ENCODE data around the gene ARL6IP4.

The ARL6IP4 gene

DNA sequence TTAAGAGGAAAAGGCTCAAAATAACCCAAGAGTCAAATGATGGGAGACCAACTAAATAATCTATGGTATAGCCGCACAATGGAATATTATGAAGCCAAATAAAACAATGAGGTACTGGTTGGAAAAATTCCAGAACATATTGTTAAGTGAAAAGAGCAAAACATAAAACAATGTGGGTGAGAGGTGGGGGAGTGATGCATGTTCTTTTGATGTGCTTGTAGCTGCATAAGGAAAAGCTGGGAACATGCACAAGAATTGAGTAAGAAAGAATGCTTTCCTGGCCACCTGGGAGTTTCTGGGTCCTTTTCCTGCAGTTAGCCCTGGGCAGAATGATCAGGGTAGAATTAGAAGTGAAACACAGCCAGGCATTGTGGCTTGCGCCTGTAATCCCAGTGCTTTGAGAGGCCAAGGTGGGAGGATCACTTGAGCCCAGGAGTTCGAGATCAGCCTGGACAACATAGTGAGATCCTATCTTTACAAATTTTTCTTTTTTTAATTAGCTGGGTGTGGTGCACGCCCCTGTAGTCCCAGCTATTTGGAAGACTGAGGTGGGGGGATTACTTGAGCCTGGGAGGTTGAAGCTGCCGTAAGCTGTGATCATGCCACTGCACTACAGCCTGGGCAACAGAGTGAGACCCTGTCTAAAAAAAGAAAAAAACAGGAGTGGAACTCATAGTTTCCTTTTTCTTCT is 22.1 kb upstream of the ARL6IP4 start:
- Histone ChIP-seq H3K9me3 (ENCODE audit: control extremely low read depth in 1 of 5, control insufficient read depth in 4 of 5, insufficient read depth in 2 of 5, low read depth in 1 of 5, low read length in 4 of 5) (no peaks in the 10 kb centered on the region), H3K27me3 (replicated peaks in 2 of 5; ENCODE audit: control insufficient read depth in 4 of 5, insufficient read depth in 5 of 5, low read length in 4 of 5) (no peaks in the 10 kb centered on the region), H3K27ac (ENCODE audit: insufficient read depth in 1 of 2, low read depth in 1 of 2, low read length in 2 of 2, poor library complexity in 1 of 2, severe bottlenecking in 2 of 2) (no peak overlapping the region), H3K4me3 (ENCODE audit: control insufficient read depth in 1 of 7, extremely low read depth in 1 of 7, insufficient read depth in 4 of 7, low read depth in 2 of 7, low read length in 6 of 7) (no peak overlapping the region), H3K4me1 (ENCODE audit: control extremely low read depth in 1 of 4, control insufficient read depth in 4 of 4, insufficient read depth in 4 of 4, low read length in 3 of 4) (peaks cover 0 to 5% (median under 1%) of the 10 kb centered on the region in 4 experiments), H3K36me3 (ENCODE audit: control insufficient read depth in 4 of 4, insufficient read depth in 4 of 4, low read length in 3 of 4) (peaks cover 0 to 17% (median 4%) of the 10 kb centered on the region in 4 experiments)
- POLR2A ChIA-PET: no interaction called here
- WGBS (ENCODE audit: insufficient coverage): 96% methylated on average over 4 of the region's 5 CpGs
- CTCF ChIA-PET: interaction anchor here (1.1 to 18.2 kb wide), 2 partner anchors 11 to 94 kb away, joined by 4 to 421 read pairs; no protein-coding TSS in a partner anchor
- no peak for DNase-seq

DNA sequence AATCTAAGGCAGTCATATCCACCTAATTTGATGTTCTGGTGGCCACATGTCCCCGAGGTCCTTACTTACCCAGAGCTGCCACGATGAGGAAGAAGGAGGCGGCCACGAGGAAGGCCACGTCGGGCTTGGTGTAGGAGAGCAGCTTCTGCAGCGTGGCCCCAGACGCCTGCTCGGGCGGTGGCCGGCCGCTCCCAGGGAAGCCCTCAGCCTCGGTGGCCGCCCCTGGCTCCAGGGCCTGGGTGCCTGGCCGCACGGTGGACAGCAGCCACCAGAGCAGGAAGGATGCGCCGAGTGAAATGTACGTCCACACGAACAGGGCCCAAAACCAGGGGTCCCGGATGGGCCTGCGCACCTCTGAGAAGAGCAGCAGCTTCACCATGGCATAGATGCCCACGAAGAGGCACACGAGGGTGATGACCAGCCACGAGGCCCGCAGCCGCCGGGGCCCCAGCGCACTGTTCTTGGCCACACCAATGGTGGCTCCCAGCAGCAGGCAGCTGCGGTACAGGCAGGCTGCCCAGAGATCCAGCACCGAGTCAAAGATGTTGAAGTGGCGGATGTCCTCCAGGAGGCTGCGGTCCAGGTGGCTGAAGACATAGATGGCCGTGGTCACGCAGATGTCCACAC is 20.8 kb upstream of the ARL6IP4 start:
- no peak overlapping the region for H3K4me3 ChIP-seq (ENCODE audit: control insufficient read depth in 1 of 7, extremely low read depth in 1 of 7, insufficient read depth in 4 of 7, low read depth in 2 of 7, low read length in 6 of 7)
- H3K36me3 ChIP-seq (ENCODE audit: control insufficient read depth in 4 of 4, insufficient read depth in 4 of 4, low read length in 3 of 4): peaks cover 0 to 17% (median 4%) of the 10 kb centered on the region in 4 experiments
- DNase-seq: no peak
- H3K9me3 ChIP-seq (ENCODE audit: control extremely low read depth in 1 of 5, control insufficient read depth in 4 of 5, insufficient read depth in 2 of 5, low read depth in 1 of 5, low read length in 4 of 5): no peaks in the 10 kb centered on the region
- POLR2A ChIA-PET: no interaction called here
- WGBS (ENCODE audit: insufficient coverage): 97% methylated on average over 35 of the region's 35 CpGs
- H3K27ac ChIP-seq (ENCODE audit: insufficient read depth in 1 of 2, low read depth in 1 of 2, low read length in 2 of 2, poor library complexity in 1 of 2, severe bottlenecking in 2 of 2): no peak overlapping the region
- CTCF ChIA-PET: interaction anchor here (18.2 kb wide), 1 partner anchor 95 kb away, joined by 421 read pairs; no protein-coding TSS in a partner anchor
- peaks cover 0 to 9% (median under 1%) of the 10 kb centered on the region in 4 experiments for H3K4me1 ChIP-seq (ENCODE audit: control extremely low read depth in 1 of 4, control insufficient read depth in 4 of 4, insufficient read depth in 4 of 4, low read length in 3 of 4)
- no peaks in the 10 kb centered on the region for H3K27me3 ChIP-seq (replicated peaks in 2 of 5; ENCODE audit: control insufficient read depth in 4 of 5, insufficient read depth in 5 of 5, low read length in 4 of 5)

DNA sequence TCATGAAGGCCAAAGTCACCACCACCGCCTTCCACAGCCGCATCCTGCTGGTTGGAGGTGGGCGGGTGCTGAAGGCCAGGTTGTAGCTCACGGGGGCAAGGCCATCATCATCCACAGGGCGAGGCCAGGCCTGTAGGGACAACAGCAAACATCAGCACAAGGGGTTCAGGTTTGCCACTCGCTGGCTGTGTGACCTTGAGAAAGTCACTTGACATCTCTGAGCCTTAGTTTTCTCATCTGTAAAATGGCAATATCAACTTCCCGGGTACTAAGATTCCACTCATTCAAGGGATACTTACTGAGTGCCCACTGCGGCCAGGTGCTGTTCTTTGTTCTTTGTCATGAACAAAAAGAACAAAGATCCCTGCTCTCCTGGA is 20.3 kb upstream of the ARL6IP4 start:
- Histone ChIP-seq H3K27ac (ENCODE audit: insufficient read depth in 1 of 2, low read depth in 1 of 2, low read length in 2 of 2, poor library complexity in 1 of 2, severe bottlenecking in 2 of 2) (no peak overlapping the region), H3K4me3 (ENCODE audit: control insufficient read depth in 1 of 7, extremely low read depth in 1 of 7, insufficient read depth in 4 of 7, low read depth in 2 of 7, low read length in 6 of 7) (no peak overlapping the region), H3K4me1 (ENCODE audit: control extremely low read depth in 1 of 4, control insufficient read depth in 4 of 4, insufficient read depth in 4 of 4, low read length in 3 of 4) (peaks cover 0 to 11% (median 2%) of the 10 kb centered on the region in 4 experiments), H3K27me3 (replicated peaks in 2 of 5; ENCODE audit: control insufficient read depth in 4 of 5, insufficient read depth in 5 of 5, low read length in 4 of 5) (no peaks in the 10 kb centered on the region), H3K9me3 (ENCODE audit: control extremely low read depth in 1 of 5, control insufficient read depth in 4 of 5, insufficient read depth in 2 of 5, low read depth in 1 of 5, low read length in 4 of 5) (no peaks in the 10 kb centered on the region), H3K36me3 (ENCODE audit: control insufficient read depth in 4 of 4, insufficient read depth in 4 of 4, low read length in 3 of 4) (peaks cover 0 to 17% (median 4%) of the 10 kb centered on the region in 4 experiments)
- ChIA-PET POLR2A (interaction anchor here (0.7 kb wide), 1 partner anchor 78 kb away, joined by 4 read pairs; no protein-coding TSS in a partner anchor), CTCF (interaction anchor here (18.2 kb wide), 1 partner anchor 95 kb away, joined by 421 read pairs; no protein-coding TSS in a partner anchor)
- DNase-seq: no peak
- 100% methylated on average over 8 of the region's 8 CpGs for WGBS (ENCODE audit: insufficient coverage)

DNA sequence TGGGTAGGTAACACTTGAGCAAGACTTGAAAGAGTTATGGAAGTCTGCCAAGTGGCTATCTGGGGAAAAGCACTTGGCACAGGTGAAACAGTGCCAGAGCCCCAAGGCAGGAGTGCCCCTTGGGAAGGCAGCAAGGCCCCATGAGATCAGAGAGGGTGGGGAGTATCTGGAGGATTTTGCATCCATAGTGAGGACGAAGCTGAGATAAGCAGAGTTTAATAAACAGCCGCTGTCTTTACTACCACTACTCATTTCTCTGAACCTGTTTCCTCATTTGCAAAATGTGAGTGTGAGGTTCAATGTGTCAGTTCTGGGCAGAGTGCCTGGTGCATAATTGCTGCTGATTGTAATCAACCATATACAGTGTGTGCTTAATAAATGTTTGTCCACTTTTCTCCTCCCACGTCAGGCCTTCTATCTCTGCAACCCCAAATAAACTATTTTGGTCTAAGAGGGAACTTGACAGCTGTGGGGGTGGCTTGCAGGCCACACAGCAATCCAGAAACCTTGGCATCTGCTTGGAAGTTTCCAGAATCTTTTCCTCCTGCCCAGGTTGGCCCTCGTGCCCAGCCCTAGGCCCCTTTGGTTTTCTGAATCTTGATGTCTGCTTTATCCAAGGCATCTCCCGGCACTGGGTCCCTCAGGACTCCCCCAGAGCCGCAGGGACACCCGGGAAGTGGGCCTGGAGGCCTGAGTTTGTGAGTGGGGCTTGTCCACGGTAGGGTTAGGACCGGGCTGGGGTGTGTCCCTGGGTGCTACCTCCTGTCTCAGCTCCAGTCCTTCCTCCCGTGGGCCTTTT is 18.8 kb upstream of the ARL6IP4 start:
- Histone ChIP-seq H3K27me3 (replicated peaks in 2 of 5; ENCODE audit: control insufficient read depth in 4 of 5, insufficient read depth in 5 of 5, low read length in 4 of 5) (no peaks in the 10 kb centered on the region), H3K4me1 (ENCODE audit: control extremely low read depth in 1 of 4, control insufficient read depth in 4 of 4, insufficient read depth in 4 of 4, low read length in 3 of 4) (peaks cover 0 to 22% (median 12%) of the 10 kb centered on the region in 4 experiments), H3K9me3 (ENCODE audit: control extremely low read depth in 1 of 5, control insufficient read depth in 4 of 5, insufficient read depth in 2 of 5, low read depth in 1 of 5, low read length in 4 of 5) (no peaks in the 10 kb centered on the region), H3K27ac (ENCODE audit: insufficient read depth in 1 of 2, low read depth in 1 of 2, low read length in 2 of 2, poor library complexity in 1 of 2, severe bottlenecking in 2 of 2) (no peak overlapping the region), H3K36me3 (ENCODE audit: control insufficient read depth in 4 of 4, insufficient read depth in 4 of 4, low read length in 3 of 4) (peaks cover 0 to 17% (median 4%) of the 10 kb centered on the region in 4 experiments), H3K4me3 (ENCODE audit: control insufficient read depth in 1 of 7, extremely low read depth in 1 of 7, insufficient read depth in 4 of 7, low read depth in 2 of 7, low read length in 6 of 7) (no peak overlapping the region)
- POLR2A ChIA-PET: no interaction called here
- CTCF ChIA-PET: interaction anchor here (0.7 to 1.1 kb wide), 3 partner anchors 14 to 104 kb away, joined by 3 read pairs; no protein-coding TSS in a partner anchor
- 91% methylated on average over 6 of the region's 10 CpGs for WGBS (ENCODE audit: insufficient coverage)
- DNase-seq: peak in 1 of 3 donors; percentile 46

DNA sequence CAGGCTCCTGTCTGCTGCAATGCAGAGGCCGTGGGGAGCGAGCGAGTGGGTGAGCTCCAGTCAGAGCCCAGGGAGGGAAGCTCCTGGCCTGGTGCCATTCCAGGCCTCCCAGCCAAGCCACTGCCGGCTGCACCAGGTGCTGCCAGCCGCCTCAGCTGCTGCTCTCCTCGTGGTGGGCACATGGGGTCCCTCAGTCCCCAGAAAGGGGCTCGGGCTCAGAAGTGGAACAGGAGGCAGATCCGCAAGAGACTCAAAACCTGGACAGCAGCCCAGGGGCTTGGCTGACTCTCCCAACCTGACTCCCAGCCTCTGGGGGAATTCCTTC is 16.6 kb upstream of the ARL6IP4 start:
- 96% methylated on average over 8 of the region's 8 CpGs for WGBS (ENCODE audit: insufficient coverage)
- peaks cover 0 to 22% (median 13%) of the 10 kb centered on the region in 4 experiments for H3K4me1 ChIP-seq (ENCODE audit: control extremely low read depth in 1 of 4, control insufficient read depth in 4 of 4, insufficient read depth in 4 of 4, low read length in 3 of 4)
- ChIA-PET POLR2A (no interaction called here), CTCF (interaction anchor here (1.3 to 3.7 kb wide), 4 partner anchors 10 to 103 kb away, joined by 3 to 20 read pairs (median 6); no protein-coding TSS in a partner anchor)
- H3K9me3 ChIP-seq (ENCODE audit: control extremely low read depth in 1 of 5, control insufficient read depth in 4 of 5, insufficient read depth in 2 of 5, low read depth in 1 of 5, low read length in 4 of 5): no peaks in the 10 kb centered on the region
- no peak for DNase-seq
- H3K4me3 ChIP-seq (ENCODE audit: control insufficient read depth in 1 of 7, extremely low read depth in 1 of 7, insufficient read depth in 4 of 7, low read depth in 2 of 7, low read length in 6 of 7): no peak overlapping the region
- H3K27ac ChIP-seq (ENCODE audit: insufficient read depth in 1 of 2, low read depth in 1 of 2, low read length in 2 of 2, poor library complexity in 1 of 2, severe bottlenecking in 2 of 2): no peak overlapping the region
- H3K36me3 ChIP-seq (ENCODE audit: control insufficient read depth in 4 of 4, insufficient read depth in 4 of 4, low read length in 3 of 4): peaks cover 0 to 9% (median 4%) of the 10 kb centered on the region in 4 experiments
- no peaks in the 10 kb centered on the region for H3K27me3 ChIP-seq (replicated peaks in 2 of 5; ENCODE audit: control insufficient read depth in 4 of 5, insufficient read depth in 5 of 5, low read length in 4 of 5)

DNA sequence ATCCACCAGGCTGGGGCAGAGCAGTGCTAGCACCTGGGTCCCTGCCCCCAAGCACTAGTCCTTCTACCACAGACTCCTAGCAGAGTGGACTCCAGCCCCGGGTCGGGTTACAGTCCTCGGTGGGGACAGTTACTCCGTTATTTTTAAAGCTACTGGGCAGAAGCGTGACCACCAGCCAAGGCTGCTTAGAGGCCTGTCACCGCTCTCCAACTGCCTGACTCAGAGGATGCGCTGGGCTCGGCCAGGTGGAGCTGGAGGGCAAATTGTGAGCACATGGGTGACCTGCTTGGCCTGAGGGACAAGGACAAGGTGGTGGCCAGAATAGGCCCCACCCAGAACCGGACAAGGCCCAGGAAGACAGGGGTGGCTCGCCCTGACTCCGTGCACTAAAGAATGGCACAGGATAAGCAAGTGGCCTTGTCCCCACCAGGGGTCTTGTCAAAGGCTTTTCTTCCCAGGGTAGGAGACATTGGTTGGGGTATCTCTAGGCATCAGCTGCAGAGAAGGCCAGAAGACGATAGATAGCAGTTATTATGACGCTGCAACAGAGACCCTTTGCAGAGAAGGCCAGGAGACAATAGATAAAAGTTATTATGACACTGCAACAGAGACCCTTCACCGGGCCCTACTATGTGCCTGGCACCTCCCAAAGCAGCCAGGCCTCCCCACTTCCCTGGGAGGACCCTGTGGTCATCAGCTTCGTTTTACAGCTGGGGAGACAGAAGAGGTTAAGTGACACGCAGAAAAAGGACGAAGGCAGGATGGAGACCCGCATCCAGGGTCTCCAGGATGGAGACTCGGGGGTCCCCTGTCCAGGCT is 15.8 kb upstream of the ARL6IP4 start:
- no peak overlapping the region for H3K4me3 ChIP-seq (ENCODE audit: control insufficient read depth in 1 of 7, extremely low read depth in 1 of 7, insufficient read depth in 4 of 7, low read depth in 2 of 7, low read length in 6 of 7)
- peaks cover 0 to 6% (median 3%) of the 10 kb centered on the region in 4 experiments for H3K36me3 ChIP-seq (ENCODE audit: control insufficient read depth in 4 of 4, insufficient read depth in 4 of 4, low read length in 3 of 4)
- no peaks in the 10 kb centered on the region for H3K9me3 ChIP-seq (ENCODE audit: control extremely low read depth in 1 of 5, control insufficient read depth in 4 of 5, insufficient read depth in 2 of 5, low read depth in 1 of 5, low read length in 4 of 5)
- H3K4me1 ChIP-seq (ENCODE audit: control extremely low read depth in 1 of 4, control insufficient read depth in 4 of 4, insufficient read depth in 4 of 4, low read length in 3 of 4): peaks cover 0 to 22% (median 13%) of the 10 kb centered on the region in 4 experiments
- H3K27ac ChIP-seq (ENCODE audit: insufficient read depth in 1 of 2, low read depth in 1 of 2, low read length in 2 of 2, poor library complexity in 1 of 2, severe bottlenecking in 2 of 2): no peak overlapping the region
- peak in 1 of 3 donors; percentile 60 for DNase-seq
- no peaks in the 10 kb centered on the region for H3K27me3 ChIP-seq (replicated peaks in 2 of 5; ENCODE audit: control insufficient read depth in 4 of 5, insufficient read depth in 5 of 5, low read length in 4 of 5)
- WGBS (ENCODE audit: insufficient coverage): 94% methylated on average over 19 of the region's 19 CpGs
- POLR2A ChIA-PET: interaction anchor here (0.9 kb wide), 1 partner anchor 18 kb away, joined by 3 read pairs; no protein-coding TSS in a partner anchor
- CTCF ChIA-PET: interaction anchor here (1.3 to 3.7 kb wide), 3 partner anchors 8 to 18 kb away, joined by 5 to 20 read pairs (median 5); no protein-coding TSS in a partner anchor

Data from common myeloid progenitor, CD34-positive (primary cell).